Mesodermal cell (in vitro differentiated cells): ENCODE results near the gene PDE6A.
"Not testable (repeated sequence)": the region's sequence is repeated elsewhere in the genome, so short reads cannot be mapped to it uniquely, and the experiment has no call there.

Experiments used
- H3K27ac ChIP-seq: 2 replicates; pipeline ENCODE4 v1.7.0; 2013; ENCODE audit warnings: mild to moderate bottlenecking, low read depth, low read length, moderate library complexity; ENCODE audit not compliant: severe bottlenecking
- H3K36me3 ChIP-seq: 2 replicates; pipeline ENCODE4 v1.7.1; 2013; ENCODE audit warnings: mild to moderate bottlenecking, low read length, moderate library complexity; ENCODE audit not compliant: control insufficient read depth, insufficient read depth
- H3K4me1 ChIP-seq: one replicate; pipeline ENCODE4 v1.7.1; 2013; ENCODE audit warnings: mild to moderate bottlenecking, low read length; ENCODE audit not compliant: insufficient read depth, control insufficient read depth, poor library complexity, severe bottlenecking
- H3K4me3 ChIP-seq: 2 replicates; pipeline ENCODE4 v1.7.0; 2013; ENCODE audit warnings: low read length, control low read depth, mild to moderate bottlenecking; ENCODE audit not compliant: insufficient read depth, poor library complexity, severe bottlenecking; ENCODE audit errors: extremely low read depth
- H3K9me3 ChIP-seq: 2 replicates; pipeline ENCODE4 v1.7.1; 2013; ENCODE audit warnings: mild to moderate bottlenecking, low read length, moderate library complexity; ENCODE audit not compliant: control insufficient read depth
- WGBS, 2 experiments: methylation state at CpG; one replicate each; pipeline ENCODE4 v1.1.5; 2013; ENCODE audit warnings: missing lambda C conversion rate in 2 of 2; ENCODE audit not compliant: insufficient coverage in 2 of 2; 5-methylcytosine and 5-hydroxymethylcytosine counted together

Gene PDE6A

DNA sequence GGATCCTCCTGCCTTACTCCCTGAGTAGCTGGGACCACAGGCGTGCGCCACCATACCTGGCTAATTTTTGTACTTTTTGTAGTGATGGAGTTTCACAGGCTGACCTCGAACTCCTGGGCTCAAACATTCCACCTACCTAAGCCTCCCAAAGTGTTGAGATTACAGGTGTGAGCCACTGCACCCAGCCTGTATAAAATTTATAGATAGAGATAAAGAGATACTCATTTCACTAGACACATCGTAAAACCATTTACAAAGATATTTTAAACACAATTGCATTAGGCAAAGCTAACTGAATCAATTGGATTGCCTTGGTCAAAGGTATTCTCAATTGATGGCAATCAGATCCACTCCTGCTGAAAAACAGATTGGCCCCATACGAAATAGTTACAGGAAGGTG lies 52.0 kb downstream of the PDE6A start:
- Histone ChIP-seq H3K27ac (no peak overlapping the region), H3K36me3 (no peaks in the 10 kb centered on the region), H3K9me3 (no peaks in the 10 kb centered on the region), H3K4me1 (no peaks in the 10 kb centered on the region), H3K4me3 (no peak overlapping the region)
- WGBS, 2 experiments = 83 to 90% methylated on average over 1 of the region's 5 CpGs

DNA sequence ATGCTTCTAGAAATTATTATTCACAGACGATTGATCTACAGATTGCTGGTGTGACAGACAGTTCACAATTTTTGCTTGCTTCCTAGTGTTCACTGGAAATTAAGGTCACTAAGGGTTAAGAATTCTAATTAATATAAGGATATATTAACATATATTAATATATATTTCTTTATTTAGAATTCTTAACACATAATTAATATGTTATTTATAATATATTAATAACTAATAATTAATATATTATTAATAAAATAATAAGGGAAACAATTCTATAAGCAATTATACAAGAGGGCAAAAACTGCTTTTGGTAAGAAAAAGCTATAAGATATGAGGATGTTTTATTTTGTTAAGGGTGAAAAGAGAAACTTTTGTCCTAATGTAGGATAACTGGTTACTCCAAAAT lies 56.3 kb downstream of the PDE6A start:
- WGBS, 2 experiments = no CpG with 5 or more reads among the region's 1 CpG
- H3K27ac ChIP-seq = no peak overlapping the region

DNA sequence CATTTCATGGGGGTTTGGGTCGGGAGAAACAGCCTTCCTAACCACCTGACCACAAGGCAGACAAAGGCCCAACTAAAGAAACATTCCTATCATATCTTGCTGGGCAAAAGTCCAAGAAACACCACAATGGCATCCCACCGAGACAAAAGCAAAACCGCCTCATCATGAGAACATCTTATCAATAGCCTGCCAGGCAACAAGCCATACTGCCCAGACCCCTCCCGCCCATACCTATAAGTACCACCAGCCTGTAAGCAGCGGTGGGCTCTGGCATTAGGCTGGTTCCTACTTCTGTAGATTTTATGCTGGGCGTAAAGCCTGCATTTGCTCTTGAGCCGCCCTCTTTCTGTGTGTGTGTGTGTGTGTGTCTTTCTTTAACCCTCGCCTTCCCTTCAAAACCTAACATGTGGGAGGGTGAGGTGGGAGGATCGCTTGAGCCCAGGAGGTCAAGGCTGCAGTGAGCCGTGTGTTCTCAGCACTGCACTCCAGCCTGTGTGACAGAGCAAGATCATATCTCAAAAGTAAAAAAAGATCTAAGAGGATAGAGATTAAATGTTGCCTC lies 56.9 kb downstream of the PDE6A start:
- H3K9me3 ChIP-seq = no peaks in the 10 kb centered on the region
- 84 to 100% methylated on average over 2 to 3 of the region's 10 CpGs for WGBS, 2 experiments
- H3K4me1 ChIP-seq = no peaks in the 10 kb centered on the region
- no peak overlapping the region for H3K4me3 ChIP-seq
- no peak overlapping the region for H3K27ac ChIP-seq
- no peaks in the 10 kb centered on the region for H3K36me3 ChIP-seq

More for the DNA sequence above, 56.3 kb downstream of the PDE6A start:
- no peaks in the 10 kb centered on the region for H3K4me1 ChIP-seq
- H3K9me3 ChIP-seq = no peaks in the 10 kb centered on the region
- no peaks in the 10 kb centered on the region for H3K36me3 ChIP-seq
- no peak overlapping the region for H3K4me3 ChIP-seq

DNA sequence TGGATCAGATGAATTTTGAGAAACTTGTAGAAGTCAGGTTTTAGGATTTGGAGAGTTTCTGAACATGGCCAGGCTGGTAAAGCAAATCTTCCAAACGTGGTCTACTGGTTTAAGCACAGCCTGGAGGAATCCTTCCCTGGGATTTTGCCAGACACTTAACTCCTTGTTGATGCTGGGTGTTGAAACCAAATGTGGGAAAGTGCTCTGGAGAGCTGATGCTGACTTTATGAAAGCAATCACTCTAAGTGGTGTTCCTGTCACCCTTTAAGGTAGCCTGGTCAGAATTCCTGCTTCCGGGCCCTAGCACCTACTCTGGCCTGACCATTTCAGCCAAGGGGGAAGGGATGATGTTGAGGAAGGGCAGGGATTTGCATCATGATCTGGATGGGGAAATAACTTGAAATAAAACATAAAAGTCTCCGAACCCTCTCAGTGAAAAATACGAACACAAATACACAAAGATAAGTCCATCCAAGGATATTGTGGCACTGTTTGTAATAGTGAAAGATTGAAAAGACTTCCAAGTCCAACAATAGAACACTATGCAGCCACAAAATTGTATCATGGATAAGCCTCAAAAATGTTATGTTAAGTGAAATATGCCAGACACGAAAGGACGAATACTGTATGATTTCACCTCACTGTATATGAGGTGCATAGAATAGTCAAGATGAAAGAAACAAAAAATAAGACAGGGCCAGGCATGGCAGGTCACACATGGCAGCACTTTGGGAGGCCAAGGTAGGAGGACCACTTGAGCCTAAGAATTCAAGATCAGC lies 57.7 kb downstream of the PDE6A start:
- H3K27ac ChIP-seq = no peak overlapping the region

DNA sequence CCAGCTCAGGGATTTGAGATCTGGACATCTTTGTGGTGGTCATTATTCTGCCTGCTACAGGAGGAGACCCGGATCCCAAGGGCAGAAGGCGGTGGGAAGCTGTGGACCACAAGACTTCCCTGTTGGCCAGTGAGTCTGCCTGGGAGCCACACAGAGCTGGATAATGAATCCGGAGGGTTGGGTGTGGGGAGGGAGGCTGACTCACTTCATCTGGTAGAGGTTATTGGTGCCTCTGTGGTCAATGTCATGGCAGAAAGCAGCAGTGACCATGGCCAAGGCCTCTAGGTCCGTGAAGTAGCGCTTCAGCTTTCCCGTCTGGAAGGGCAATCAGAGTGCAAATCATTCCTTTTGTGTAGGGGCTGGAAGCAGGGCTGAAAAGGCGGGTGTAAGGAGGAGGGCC lies 58.5 kb downstream of the PDE6A start:
- WGBS, 2 experiments = 87 to 94% methylated on average over 7 of the region's 7 CpGs
- Histone ChIP-seq H3K4me1 (no peaks in the 10 kb centered on the region), H3K4me3 (no peak overlapping the region), H3K9me3 (no peaks in the 10 kb centered on the region), H3K36me3 (no peaks in the 10 kb centered on the region), H3K27ac (no peak overlapping the region)

More for the DNA sequence above, 57.7 kb downstream of the PDE6A start:
- Histone ChIP-seq H3K36me3 (no peaks in the 10 kb centered on the region), H3K4me3 (no peak overlapping the region), H3K4me1 (no peaks in the 10 kb centered on the region), H3K9me3 (no peaks in the 10 kb centered on the region)
- WGBS, 2 experiments = 77 to 92% methylated on average over 2 to 4 of the region's 6 CpGs

DNA sequence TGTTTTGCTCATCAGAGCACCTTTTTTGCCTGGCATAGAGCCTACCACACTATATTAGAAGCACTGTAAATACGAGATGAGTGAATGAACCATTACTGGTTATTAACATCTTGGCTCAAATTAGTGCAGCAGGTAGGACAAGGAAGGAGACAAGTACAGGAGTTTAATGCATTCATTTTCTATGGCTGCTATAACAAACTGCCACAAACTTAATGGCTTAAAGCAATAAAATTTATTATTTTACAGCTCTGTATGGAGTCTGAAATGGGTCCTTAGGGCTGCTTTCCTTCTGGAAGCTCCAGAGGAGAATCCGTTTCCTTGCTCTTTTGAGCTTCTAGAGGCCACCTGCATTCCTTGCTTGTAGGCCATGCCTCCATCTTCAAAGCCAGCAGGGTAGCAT lies 59.1 kb downstream of the PDE6A start:
- Histone ChIP-seq H3K4me1 (no peaks in the 10 kb centered on the region), H3K4me3 (no peak overlapping the region), H3K9me3 (no peaks in the 10 kb centered on the region), H3K36me3 (no peaks in the 10 kb centered on the region), H3K27ac (no peak overlapping the region)
- 79 to 89% methylated on average over 1 to 2 of the region's 2 CpGs for WGBS, 2 experiments

DNA sequence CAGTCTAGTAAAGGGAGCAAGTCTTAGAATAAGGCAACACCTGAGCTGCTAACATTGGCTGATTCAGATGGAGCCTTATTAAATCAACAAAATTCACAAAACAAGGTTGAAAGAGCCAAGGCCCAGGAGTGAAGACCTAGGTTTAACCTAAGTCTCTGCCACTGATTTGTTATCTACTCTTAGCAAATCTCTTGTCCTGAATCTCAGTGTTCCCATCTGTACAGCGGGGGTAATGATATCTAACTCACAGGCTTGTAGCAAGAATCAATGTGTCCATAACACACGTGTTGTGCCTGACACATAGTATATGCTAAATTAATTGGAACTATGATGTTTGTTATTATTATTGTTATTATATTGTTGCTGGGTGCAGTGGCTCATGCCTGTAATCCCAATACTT lies 61.0 kb downstream of the PDE6A start:
- H3K9me3 ChIP-seq = no peaks in the 10 kb centered on the region
- H3K4me1 ChIP-seq = no peaks in the 10 kb centered on the region
- H3K4me3 ChIP-seq = no peak overlapping the region
- H3K36me3 ChIP-seq = no peaks in the 10 kb centered on the region
- H3K27ac ChIP-seq = no peak overlapping the region
- WGBS, 2 experiments = 86 to 100% methylated on average over 1 to 2 of the region's 2 CpGs

DNA sequence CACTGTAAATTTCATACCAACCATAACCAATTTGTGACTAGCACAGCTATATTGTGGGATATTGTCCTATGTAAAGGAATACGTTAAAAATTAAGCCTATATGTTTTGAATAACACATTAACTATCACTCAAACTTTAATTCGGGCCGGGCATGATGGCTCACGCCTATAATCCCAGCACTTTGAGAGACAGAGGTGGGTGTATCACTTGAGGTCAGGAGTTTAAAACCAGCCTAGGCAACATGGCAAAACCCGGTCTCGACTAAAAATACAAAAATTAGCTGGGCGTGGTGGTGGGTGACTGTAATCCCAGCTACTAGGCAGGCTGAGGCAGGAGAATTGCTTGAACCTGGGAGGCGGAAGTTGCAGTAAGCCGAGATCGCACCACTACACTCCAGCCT lies 62.0 kb downstream of the PDE6A start:
- H3K9me3 ChIP-seq, H3K27ac ChIP-seq, H3K36me3 ChIP-seq, H3K4me3 ChIP-seq, H3K4me1 ChIP-seq: not testable (repeated sequence)
- 78 to 84% methylated on average over 3 to 5 of the region's 10 CpGs for WGBS, 2 experiments

DNA sequence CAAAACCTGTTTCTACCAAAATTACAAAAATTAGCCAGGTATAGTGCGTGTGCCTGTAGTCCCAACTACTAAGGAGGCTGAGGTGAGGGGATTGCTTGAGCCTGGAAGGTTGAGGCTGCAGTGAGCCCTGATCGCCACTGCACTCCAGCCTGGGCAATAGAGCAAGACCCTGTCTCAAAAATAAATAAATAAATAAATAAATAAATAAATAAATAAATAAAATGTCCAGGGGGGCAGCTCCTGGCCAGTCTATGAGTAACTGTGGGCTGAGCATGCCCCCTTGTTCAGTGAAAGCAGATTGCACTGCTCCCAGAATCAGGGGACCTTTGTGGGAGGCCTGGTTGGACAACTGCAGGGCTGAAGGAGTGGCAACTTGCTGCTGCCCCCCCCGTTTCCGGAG lies 62.7 kb downstream of the PDE6A start:
- Histone ChIP-seq H3K36me3 (no peaks in the 10 kb centered on the region), H3K9me3 (no peaks in the 10 kb centered on the region), H3K4me1 (no peaks in the 10 kb centered on the region), H3K27ac (no peak overlapping the region), H3K4me3 (no peak overlapping the region)
- 78 to 90% methylated on average over 2 of the region's 4 CpGs for WGBS, 2 experiments

DNA sequence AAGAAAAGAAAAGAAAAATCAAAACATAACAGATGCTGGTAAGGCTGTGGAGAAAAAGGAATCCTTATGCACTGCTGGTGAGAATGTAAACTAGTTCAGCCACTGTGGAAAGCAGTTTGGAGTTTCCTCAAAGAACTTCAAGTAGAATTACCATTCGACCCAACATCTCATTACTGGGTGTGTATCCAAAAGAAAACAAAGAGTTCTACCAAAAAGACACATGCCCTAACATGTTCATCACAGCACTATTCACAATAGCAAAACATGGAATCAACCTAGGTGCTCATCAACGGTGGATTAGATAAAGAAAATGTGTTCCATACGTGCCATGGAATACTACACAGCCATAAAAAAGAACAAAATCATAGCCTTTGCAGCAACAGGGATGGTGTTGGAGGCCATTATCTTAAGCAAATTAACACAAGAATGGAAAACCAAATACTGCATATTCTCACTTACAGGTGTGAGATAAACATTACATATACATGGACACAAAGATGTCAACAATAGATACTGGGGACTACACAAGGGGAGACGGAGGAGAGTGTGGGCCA lies 63.4 kb downstream of the PDE6A start:
- Histone ChIP-seq H3K4me1 (no peaks in the 10 kb centered on the region), H3K36me3 (no peaks in the 10 kb centered on the region), H3K9me3 (no peaks in the 10 kb centered on the region), H3K4me3 (no peak overlapping the region), H3K27ac (no peak overlapping the region)
- 92 to 100% methylated on average over 2 of the region's 4 CpGs for WGBS, 2 experiments

DNA sequence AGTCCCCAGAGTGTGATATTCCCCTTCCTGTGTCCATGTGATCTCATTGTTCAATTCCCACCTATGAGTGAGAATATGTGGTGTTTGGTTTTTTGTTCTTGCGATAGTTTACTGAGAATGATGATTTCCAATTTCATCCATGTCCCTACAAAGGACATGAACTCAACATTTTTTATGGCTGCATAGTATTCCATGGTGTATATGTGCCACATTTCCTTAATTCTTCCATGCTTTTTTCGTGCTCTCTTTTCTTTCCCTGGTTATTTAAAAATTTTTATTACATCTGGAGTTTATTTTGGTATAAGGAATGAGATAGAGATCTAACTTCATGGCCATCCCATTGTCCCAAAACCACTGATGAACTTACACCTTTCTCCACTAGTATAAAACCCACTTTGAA lies 65.0 kb downstream of the PDE6A start:
- H3K27ac ChIP-seq, H3K4me3 ChIP-seq, H3K4me1 ChIP-seq, H3K9me3 ChIP-seq, H3K36me3 ChIP-seq: not testable (repeated sequence)
- no CpG with 5 or more reads among the region's 2 CpGs for WGBS, 2 experiments
